Measurements from ENCODE around the gene CPEB4.
A peak's percentile ranks its signal among the peaks of the same experiment; 100 is the strongest.

Gene CPEB4

DNA sequence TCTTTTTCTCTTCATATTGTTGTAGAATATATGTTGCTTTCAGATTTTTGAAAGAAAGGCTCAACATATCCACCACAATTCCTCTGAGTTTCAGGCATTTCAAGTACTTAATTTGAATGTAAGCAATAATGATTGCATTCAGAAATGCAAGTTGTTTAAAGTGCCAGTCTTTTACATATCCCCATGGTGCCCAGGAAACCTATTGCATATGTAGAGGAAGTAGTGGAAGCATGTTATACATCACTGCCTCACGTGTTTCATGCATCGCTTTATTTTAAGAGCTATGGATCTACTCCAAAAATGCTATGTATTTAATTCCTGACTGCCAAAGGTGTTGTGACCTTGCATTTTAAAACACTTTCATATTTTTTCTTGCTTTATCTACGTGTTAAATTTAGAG lies 28.1 kb downstream of the CPEB4 start:
- no peak for DNase-seq

- DNase-seq: peak; percentile 26
Observed at GRCh38 chr5:173917788-173918786, 29.9 kb downstream of the CPEB4 start.

- no peak for DNase-seq
Observed at GRCh38 chr5:173919443-173919842, 31.3 kb downstream of the CPEB4 start.

GRCh38 chr5:173920024-173920753 lies 32.0 kb downstream of the CPEB4 start:
- DNase-seq: no peak

GRCh38 chr5:173920866-173921555 lies 32.9 kb downstream of the CPEB4 start:
- DNase-seq: no peak

- no peak for DNase-seq
Observed at GRCh38 chr5:173922527-173922926, 34.4 kb downstream of the CPEB4 start.

DNA sequence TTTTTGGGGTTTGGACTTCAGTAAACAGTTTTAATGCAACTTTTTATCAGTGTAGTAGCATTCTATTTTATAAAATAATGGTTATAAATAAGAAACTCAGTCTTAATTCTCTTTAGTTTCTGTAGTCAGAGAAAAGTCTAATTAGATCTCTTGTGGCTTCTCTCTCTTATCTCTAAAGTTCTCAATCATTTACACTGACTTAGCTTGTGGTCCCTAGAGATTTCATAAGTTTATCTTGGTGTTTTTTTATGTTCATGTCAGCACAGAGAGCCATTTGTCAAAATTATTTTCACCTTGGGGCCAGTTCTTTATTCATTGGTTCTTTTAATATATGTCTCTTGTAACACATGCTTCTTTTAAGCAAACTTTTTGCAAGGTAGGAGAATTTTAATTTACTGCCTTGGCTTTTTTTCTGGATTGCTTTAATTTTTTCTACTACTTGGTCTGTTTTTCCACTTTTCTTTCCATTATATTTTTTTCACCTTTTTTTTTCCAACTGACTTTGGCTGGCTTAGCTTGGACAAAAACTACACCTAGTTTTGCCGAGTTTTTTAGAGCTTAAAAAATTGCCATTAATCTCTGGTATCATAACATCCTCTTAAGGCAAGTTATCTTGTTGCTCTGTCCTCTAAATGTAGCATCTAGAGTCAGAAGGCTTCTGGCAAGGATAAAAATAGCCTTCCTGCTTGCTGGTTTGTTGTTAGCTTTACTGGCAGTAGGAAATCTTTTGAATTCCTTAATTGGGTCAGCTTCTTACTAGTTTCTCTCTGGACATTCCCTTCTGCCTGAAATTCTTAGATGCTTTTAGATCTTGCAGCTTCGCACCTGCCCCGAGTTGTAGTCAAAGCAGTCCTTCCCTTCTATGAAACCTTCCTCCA lies 35.3 kb downstream of the CPEB4 start:
- DNase-seq: no peak

DNA sequence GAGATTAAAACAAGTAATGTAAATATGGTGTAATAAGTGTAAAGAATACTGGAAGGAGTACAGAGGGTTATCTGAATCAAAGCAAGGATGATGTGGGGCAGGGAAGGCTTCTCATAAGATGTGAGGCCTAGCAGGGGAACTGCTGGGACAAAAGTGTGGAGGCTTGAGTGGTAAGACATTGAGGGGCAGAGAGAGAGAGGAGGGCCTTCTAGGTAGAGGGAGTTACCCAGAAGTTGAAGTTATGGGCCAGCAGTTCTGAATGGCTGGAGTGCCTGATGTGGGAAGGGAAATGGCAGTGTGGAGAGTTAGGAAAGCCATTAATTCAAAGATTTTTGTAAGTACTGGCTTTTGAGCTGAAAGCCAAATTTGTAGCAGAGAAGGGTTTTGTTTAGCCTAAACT lies 36.8 kb downstream of the CPEB4 start:
- DNase-seq: no peak

- DNase-seq: peak; percentile 26
Observed at GRCh38 chr5:173925449-173926071, 37.4 kb downstream of the CPEB4 start.

DNA sequence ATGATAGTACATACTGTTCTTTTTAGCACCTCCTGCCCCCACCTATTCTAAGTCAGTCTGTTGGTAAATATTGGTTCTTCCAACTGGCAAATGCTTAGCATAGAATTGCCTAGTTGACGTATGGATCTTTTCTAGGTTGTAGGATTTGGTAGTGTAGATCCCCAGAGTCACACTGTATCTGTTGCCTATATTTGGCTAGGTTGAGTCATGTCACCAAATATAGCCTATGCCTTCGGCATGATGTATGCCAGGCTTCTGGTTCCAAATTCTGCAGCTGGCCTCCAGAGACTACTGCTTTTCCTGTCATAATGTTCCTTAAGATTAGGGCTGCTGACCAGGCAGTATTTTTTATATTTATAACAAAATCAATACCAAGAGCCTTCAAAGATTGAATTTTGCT lies 38.2 kb downstream of the CPEB4 start:
- no peak for DNase-seq

DNA sequence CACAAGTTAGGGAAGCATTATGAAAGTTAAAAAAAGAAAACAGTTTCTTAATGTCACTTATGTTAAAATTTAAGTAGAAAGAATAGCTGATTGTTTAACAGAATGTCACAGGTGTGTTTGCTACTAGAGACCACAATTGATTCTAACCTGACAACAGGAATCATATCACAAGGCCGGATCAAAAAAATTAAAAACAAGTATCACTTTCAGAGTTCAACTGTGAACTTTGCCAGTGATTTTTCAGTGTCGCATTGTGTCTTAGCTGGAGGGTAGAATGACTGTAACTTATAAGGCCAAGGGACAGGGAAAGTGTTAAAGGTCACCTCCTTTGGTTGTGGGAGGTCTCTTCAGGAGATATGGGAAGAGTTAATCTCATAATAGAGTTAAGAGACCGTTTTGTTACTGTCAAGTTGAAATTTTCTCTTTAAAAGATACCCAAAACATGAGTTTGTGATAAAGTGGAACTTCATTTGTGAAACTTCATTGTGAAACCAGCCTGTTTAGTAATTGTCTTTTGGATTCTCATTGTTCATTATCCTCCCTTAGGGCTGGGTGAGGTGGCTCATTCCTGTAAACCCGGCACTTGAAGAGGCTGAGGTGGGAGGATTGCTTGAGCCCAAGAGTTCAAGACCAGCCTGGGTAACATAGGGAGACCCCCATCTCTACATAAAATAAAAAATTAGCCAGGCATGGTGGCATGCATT lies 40.9 kb downstream of the CPEB4 start:
- DNase-seq: no peak

DNA sequence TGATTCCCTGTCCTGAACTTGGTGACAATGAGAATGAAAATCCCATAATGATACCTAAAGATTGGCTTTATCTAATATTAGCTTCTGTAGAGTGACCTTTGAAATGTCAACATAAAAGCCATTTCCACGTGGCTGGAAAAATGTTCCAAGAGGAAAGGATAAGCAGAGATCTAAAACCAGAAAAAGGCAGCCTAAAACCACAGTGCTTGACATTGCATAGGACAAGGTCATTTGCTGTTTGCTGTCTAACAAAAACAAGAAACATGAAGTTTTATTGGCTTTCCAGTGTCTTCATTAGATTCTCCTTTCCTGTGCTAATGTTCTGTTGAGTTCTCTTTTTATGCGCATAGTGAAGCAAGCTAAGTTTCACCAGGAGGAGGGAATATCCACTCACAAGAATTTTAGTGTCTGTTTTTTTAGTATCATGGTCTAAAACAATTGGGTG lies 44.6 kb downstream of the CPEB4 start:
- no peak for DNase-seq

DNA sequence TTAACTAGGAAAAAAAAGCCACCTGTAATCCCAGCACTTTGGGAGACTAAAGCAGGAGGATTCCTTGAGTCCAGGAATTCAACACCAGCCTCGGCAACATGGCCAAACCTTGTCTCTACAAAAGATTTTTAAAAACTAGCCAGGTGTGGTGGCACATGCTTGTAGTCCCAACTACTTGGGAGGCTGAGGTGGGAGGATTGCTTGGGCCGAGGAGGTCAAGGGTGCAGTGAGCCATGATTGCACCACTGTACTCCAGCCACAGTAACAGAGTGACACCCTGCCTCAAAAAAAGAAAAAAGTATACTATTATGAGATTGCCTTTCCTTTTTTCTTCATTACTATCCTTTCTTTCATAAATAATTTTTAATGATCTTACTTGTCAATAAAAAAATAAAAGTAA lies 45.8 kb downstream of the CPEB4 start:
- DNase-seq: no peak

DNA sequence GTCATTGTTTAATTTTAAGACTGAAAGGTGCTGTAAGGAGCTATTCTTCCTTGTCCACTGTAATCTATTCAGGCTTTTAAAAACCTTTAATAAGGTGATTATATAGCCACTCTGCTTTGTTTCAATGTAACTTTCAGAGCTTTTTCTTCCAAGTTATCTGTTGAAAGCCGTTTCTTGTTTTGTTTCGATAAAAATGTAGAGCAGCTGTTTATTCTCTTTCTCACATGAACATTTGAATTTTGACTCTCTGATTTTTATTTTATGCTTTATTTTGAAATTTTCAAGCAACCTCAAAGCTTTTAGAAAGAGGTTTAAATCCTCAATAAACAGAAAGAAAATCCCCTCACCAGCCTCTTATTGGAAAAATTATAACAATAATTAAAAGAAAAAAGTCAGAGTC lies 47.2 kb downstream of the CPEB4 start:
- DNase-seq: no peak

GRCh38 chr5:173940269-173940668 lies 52.1 kb downstream of the CPEB4 start:
- DNase-seq: no peak

- DNase-seq: no peak
Observed at GRCh38 chr5:173941102-173941501, 53.0 kb downstream of the CPEB4 start.

- no peak for DNase-seq
Observed at GRCh38 chr5:173941758-173942401, 53.7 kb downstream of the CPEB4 start.

DNA sequence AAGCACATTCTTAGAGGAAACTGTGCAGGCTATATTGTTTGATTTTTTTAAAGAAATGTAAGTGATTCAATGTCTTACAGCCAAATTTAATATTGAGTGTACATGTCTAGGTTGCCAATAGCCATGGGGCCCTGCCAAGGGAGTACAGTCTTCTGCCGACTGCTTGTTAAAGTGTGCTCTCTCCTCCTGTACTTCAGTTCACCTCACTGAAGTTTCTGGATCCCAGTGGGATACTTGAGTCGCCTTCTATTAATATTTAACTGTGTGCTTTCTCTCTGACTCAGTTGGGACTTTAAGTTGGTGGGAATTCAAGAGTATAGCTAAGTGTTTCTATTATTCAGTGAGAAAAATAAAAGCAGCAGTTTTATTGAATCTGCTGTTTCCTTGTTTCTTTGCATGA lies 56.4 kb downstream of the CPEB4 start:
- no peak for DNase-seq

GRCh38 chr5:173945160-173945559 lies 57.0 kb downstream of the CPEB4 start:
- no peak for DNase-seq

DNA sequence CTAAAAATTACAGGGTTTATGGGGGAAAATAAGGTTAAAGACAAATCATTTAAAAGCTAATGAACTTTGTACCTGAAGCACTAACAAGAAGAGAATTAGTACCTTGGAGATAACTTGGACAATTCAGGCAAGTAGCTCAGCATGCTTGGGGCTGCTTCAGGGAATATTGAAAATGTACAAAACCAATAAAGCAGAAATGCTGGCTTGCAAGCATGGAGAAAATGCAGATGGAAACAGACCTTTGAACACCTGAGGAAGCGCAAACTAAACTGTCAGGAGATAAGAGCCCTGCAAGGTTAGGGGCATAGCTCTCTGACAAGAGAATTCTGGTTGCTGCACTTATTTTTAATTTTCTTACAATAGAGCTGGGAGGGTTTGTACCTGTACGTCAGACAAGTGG lies 58.2 kb downstream of the CPEB4 start:
- no peak for DNase-seq

DNA sequence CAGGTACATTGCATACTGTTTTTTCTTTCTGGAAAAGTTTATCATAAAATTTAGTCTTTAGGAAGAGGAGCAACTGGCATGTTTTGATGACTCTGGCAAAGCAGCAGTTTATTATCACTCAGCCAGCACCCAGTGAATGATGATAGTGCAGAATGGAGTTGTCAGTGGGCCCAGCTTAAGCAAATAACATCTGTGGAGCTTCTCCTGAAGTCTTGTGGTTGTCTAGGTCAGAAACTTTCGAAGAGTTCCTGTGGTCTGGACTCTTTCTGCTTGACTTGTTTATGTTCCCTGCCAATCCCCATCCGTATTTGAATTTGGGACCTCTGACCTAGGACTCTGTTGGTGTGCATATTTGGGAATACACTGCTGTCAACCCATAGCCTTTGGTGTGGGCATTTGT lies 62.7 kb downstream of the CPEB4 start:
- no peak for DNase-seq
